ENCODE measurements around the gene DYRK3. TPM values are rescaled to one million over a fixed set of nuclear protein-coding genes. Genes with fewer than 3 reads are reported as not detected.
"Not testable (repeated sequence)": the region's sequence is repeated elsewhere in the genome, so short reads cannot be mapped to it uniquely, and the experiment has no call there.

The DYRK3 gene
- total RNA-seq, 1 experiment from 2014 or later, result 45.4 TPM

DNA sequence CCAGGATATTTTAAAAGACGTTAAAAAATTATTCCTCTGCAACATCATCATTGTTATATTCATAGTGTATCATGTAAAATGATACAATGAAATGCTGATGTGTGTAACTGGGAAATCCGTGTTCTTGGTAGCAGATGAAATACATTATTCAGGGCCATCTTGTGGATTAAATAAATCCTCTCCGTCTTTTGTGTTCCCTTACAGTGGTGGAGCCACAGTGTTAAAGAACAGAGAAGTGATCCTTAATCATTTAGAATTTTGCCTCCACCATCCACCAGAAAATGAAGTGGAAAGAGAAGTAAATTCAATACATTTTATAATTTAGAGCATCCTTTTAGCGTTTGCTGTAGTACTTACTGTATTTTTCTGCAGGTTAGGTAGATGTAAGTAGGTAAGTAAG lies 1.3 kb downstream of the DYRK3 start:
- BruUV-seq (replicated peaks), result no TSS peak
- peaks cover 38% of the 10 kb centered on the region for H3K4me1 Mint-ChIP-seq (ENCODE audit: insufficient read depth, unreplicated experiment)
- peak overlapping the region; percentile 82 for H3K27ac Mint-ChIP-seq (ENCODE audit: low read depth, unreplicated experiment)
- ChIA-PET CTCF (interaction anchor here (1.6 to 36.8 kb wide), 6 partner anchors 24 to 345 kb away, joined by 3 to 1191 read pairs (median 116); partner anchors contain the start of gene EIF2D), POLR2A (interaction anchor here (0.7 to 13.3 kb wide), 19 partner anchors 9 to 393 kb away, joined by 3 to 215 read pairs (median 14); partner anchors contain the start of genes EIF2D and MAPKAPK2)
- H3K27me3 Mint-ChIP-seq (ENCODE audit: insufficient read depth, unreplicated experiment), result no peaks in the 10 kb centered on the region
- H3K9me3 Mint-ChIP-seq (ENCODE audit: unreplicated experiment), result no peaks in the 10 kb centered on the region
- no peak for DNase-seq (ENCODE audit: unreplicated experiment)
- TF ChIP-seq, protein P1, sequence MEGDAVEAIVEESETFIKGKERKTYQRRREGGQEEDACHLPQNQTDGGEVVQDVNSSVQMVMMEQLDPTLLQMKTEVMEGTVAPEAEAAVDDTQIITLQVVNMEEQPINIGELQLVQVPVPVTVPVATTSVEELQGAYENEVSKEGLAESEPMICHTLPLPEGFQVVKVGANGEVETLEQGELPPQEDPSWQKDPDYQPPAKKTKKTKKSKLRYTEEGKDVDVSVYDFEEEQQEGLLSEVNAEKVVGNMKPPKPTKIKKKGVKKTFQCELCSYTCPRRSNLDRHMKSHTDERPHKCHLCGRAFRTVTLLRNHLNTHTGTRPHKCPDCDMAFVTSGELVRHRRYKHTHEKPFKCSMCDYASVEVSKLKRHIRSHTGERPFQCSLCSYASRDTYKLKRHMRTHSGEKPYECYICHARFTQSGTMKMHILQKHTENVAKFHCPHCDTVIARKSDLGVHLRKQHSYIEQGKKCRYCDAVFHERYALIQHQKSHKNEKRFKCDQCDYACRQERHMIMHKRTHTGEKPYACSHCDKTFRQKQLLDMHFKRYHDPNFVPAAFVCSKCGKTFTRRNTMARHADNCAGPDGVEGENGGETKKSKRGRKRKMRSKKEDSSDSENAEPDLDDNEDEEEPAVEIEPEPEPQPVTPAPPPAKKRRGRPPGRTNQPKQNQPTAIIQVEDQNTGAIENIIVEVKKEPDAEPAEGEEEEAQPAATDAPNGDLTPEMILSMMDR (IDR thresholded peaks at IDR 0.05; ENCODE audit: unreplicated experiment), result no peak
- intact Hi-C loops (cut with micrococcal nuclease), result loop anchor here (10.0 kb wide), 1 partner anchor 438 kb away; no protein-coding TSS in a partner anchor
- peak overlapping the region; percentile 89 for H3K4me3 Mint-ChIP-seq (ENCODE audit: unreplicated experiment)
- H3K36me3 Mint-ChIP-seq (ENCODE audit: insufficient read depth, unreplicated experiment), result peaks cover 40% of the 10 kb centered on the region

DNA sequence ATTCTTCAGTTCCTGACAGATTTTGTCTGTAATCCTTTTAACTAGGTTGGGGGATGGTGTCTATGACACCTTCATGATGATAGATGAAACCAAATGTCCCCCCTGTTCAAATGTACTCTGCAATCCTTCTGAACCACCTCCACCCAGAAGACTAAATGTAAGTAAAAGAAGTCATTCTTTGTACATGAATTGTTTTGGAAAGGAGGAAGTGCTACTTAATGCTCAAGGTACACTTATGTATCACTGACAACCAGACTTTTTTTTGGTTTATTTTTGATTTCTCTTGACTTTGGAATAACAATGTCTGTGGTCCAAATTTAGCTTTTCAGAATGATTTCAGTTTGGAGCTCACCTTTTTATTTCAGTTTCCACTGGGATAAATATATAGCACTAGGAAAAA lies 2.3 kb downstream of the DYRK3 start:
- intact Hi-C loops (cut with micrococcal nuclease), result loop anchor here (10.0 kb wide), 1 partner anchor 437 kb away; no protein-coding TSS in a partner anchor
- peaks cover 40% of the 10 kb centered on the region for H3K36me3 Mint-ChIP-seq (ENCODE audit: insufficient read depth, unreplicated experiment)
- BruUV-seq (replicated peaks), result no TSS peak
- no peak for DNase-seq (ENCODE audit: unreplicated experiment)
- H3K9me3 Mint-ChIP-seq (ENCODE audit: unreplicated experiment), result no peaks in the 10 kb centered on the region
- CTCF ChIA-PET, result interaction anchor here (0.5 to 36.8 kb wide), 7 partner anchors 23 to 274 kb away, joined by 3 to 1191 read pairs (median 5); partner anchors contain the start of gene EIF2D
- TF ChIP-seq, protein P1 (IDR thresholded peaks at IDR 0.05; ENCODE audit: unreplicated experiment), result no peak
- H3K27ac Mint-ChIP-seq (ENCODE audit: low read depth, unreplicated experiment), result peak overlapping the region; percentile 46
- H3K27me3 Mint-ChIP-seq (ENCODE audit: insufficient read depth, unreplicated experiment), result no peaks in the 10 kb centered on the region
- POLR2A ChIA-PET, result interaction anchor here (0.7 to 13.3 kb wide), 12 partner anchors 9 to 391 kb away, joined by 3 to 215 read pairs (median 5); partner anchors contain the start of genes EIF2D and MAPKAPK2
- peaks cover 38% of the 10 kb centered on the region for H3K4me1 Mint-ChIP-seq (ENCODE audit: insufficient read depth, unreplicated experiment)
- peak overlapping the region; percentile 89 for H3K4me3 Mint-ChIP-seq (ENCODE audit: unreplicated experiment)

DNA sequence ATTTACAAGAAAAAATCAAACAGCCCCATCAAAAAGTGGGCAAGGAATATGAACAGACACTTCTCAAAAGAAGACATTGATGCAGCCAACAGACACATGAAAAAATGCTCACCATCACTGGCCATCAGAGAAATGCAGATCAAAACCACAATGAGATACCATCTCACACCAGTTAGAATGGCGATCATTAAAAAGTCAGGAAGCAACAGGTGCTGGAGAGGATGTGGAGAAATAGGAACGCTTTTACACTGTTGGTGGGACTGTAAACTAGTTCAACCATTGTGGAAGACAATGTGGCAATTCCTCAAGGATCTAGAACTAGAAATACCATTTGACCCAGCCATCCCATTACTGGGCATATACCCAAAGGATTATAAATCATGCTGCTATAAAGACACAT lies 6.7 kb downstream of the DYRK3 start:
- H3K36me3 Mint-ChIP-seq (ENCODE audit: insufficient read depth, unreplicated experiment), result peaks cover 68% of the 10 kb centered on the region
- not testable (repeated sequence) for H3K9me3 Mint-ChIP-seq (ENCODE audit: unreplicated experiment)

DNA sequence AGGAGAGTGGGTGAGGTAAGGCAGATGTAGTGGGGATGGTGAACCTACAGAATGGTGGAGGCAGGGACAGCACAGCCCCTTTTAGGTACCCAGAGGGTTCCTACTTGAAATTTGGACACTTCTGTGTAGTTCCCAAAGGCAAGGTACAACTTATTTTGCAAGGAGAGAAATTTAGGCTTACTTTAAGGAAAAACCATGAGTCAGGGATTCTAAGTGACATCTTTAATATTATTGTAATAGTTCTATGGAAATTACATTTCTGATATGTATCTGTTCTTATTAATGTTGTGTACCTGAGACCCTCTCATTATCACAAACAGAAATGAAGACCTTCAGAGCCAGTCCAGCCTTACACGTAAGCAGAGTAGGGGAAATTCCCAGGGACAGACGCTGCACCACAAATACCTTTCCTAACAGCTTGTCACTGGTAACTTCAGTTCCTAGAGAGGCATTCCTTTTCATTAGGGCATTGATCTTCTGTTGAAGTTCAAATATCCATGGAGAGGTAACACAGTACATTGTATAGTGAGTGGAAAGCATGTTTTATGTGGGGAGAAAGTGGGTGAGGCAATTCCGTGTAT lies 7.9 kb downstream of the DYRK3 start:
- Mint-ChIP-seq H3K9me3 (ENCODE audit: unreplicated experiment) (no peaks in the 10 kb centered on the region), H3K4me3 (ENCODE audit: unreplicated experiment) (no peak overlapping the region), H3K27ac (ENCODE audit: low read depth, unreplicated experiment) (no peak overlapping the region), H3K27me3 (ENCODE audit: insufficient read depth, unreplicated experiment) (no peaks in the 10 kb centered on the region), H3K36me3 (ENCODE audit: insufficient read depth, unreplicated experiment) (peaks cover 78% of the 10 kb centered on the region), H3K4me1 (ENCODE audit: insufficient read depth, unreplicated experiment) (peaks cover 7% of the 10 kb centered on the region)
- no peak for DNase-seq (ENCODE audit: unreplicated experiment)
- no TSS peak for BruUV-seq (replicated peaks)
- ChIA-PET CTCF (interaction anchor here (34.4 to 36.8 kb wide), 2 partner anchors 1 to 17 kb away, joined by 1191 read pairs; partner anchors contain the start of gene DYRK3), POLR2A (no interaction called here)
- intact Hi-C loops (cut with micrococcal nuclease), result no loop called here
- TF ChIP-seq, protein P1 (IDR thresholded peaks at IDR 0.05; ENCODE audit: unreplicated experiment), result no peak

More for the DNA sequence above, 6.7 kb downstream of the DYRK3 start:
- BruUV-seq (replicated peaks); intact Hi-C loops (cut with micrococcal nuclease); H3K27me3 Mint-ChIP-seq (ENCODE audit: insufficient read depth, unreplicated experiment); H3K4me3 Mint-ChIP-seq (ENCODE audit: unreplicated experiment); DNase-seq (ENCODE audit: unreplicated experiment); POLR2A ChIA-PET; H3K27ac Mint-ChIP-seq (ENCODE audit: low read depth, unreplicated experiment): not testable (repeated sequence)
- CTCF ChIA-PET, result interaction anchor here (0.6 to 36.8 kb wide), 4 partner anchors 11 to 363 kb away, joined by 3 to 1191 read pairs (median 3); no protein-coding TSS in a partner anchor
- peaks cover 13% of the 10 kb centered on the region for H3K4me1 Mint-ChIP-seq (ENCODE audit: insufficient read depth, unreplicated experiment)

Measured in MCF 10A (cell line).